ENCODE data around the gene KIF6.

Gene KIF6

DNA sequence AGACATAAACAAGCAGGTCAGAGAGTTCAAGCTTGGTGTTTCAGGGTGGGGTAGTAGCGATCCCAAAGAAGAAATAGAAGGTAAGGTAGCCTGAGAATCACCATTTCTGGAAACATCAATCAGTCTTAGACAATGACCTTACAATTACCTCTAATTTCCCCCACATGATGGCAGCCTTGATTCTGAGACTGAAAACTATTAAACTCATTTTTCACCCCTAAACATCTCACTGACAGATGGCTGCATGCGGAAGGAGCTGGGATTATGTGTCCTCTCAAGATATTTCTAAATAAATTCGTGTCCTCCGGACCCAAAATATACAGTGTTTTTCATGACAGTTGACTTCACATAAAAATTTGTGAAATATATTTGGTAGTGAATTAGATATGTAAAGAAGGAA is 61.0 kb downstream of the KIF6 start:
- DNase-seq (ENCODE audit: low read depth in 2 of 2): no peak

DNA sequence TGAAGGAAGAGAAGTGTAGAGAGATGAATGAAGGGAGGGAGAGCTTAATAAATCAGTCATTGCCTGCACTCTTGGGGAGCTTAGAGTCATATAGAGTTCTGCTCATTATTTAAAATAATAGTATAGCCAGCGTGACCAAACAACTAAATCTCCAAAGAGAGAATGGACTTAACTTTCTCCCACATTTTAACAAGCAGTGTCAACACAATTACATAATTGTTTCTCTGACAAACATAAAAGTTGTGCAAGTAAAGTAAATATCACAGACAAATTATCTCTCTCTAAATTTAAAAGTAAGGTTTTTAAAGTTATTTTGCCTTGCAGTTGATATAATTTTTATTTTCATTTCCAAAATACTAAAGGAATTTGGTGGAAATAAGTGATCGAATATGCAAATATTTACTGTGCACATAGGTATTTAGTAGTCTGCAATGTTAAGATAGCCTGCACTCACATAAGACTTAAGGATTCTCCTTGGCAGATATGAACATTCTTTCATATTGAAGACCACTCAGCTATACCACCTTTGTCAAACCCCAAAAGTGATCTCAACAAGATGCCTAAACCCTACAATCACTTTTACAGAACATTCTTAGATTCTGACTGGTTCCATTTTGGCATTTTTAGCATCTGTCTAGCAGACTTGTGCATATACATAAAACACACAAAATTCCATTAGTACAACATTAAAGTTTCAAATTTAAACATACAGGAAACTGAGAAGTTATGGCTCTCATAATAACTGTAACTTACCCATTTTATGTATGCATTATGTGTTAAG is 67.7 kb downstream of the KIF6 start:
- DNase-seq (ENCODE audit: low read depth in 2 of 2): no peak

DNA sequence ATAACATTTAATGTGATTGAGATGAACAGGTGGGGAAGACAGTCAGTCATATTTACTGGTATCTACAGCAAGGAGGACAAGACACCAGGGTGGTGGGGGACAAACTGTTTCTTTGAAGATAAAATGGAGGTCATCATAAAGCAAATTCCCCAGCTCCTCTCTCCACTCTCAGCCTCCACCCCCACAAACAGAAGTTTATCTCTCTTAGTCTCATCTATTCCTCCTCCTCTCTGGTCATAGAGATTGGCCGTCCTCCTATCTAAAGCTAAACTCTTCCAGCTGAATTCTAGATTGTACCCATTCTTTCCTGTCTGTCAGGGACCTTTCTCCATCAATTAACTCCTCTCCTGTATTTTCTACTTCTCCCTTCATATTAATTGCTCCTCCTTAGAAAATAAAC is 71.1 kb downstream of the KIF6 start:
- no peak for DNase-seq (ENCODE audit: low read depth in 2 of 2)

DNA sequence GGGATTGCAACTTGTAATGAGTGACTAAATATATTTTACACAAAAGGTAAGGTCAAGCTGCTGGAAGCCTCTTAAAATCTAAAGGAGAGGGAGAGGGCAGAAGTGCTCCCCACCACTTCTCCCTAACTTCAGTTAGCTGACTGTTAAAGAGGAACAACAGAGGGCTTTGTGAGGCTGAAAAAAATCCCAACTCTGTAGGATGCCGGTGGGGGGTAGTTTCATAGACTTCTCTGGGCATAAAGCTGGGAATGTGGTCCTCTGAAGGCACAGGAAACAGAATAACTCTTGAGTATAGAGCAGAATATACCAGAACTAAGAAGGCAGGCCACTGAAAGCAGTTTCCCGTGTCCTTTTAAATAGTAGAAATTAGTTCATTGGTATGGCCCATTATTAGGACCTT is 71.6 kb downstream of the KIF6 start:
- DNase-seq (ENCODE audit: low read depth in 2 of 2): no peak

DNA sequence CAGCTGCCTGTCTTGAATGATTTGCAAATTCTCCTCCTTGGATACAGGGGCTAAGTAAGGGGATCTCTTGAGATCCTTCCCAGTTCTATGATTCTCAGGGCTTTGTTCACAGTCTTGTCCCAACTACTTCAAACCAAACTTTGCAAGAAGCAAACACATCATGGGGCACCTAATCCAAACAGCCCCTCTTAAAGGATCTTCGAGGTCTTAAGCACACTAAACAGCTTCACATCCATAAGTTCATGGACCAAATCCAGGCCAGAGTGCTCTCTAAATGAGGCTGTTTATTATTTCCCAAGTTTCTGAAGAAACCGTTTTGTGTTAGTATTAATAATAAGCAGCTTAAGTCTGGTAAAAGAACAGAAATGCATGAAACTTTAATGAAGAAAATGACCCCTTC is 75.2 kb downstream of the KIF6 start:
- no peak for DNase-seq (ENCODE audit: low read depth in 2 of 2)

DNA sequence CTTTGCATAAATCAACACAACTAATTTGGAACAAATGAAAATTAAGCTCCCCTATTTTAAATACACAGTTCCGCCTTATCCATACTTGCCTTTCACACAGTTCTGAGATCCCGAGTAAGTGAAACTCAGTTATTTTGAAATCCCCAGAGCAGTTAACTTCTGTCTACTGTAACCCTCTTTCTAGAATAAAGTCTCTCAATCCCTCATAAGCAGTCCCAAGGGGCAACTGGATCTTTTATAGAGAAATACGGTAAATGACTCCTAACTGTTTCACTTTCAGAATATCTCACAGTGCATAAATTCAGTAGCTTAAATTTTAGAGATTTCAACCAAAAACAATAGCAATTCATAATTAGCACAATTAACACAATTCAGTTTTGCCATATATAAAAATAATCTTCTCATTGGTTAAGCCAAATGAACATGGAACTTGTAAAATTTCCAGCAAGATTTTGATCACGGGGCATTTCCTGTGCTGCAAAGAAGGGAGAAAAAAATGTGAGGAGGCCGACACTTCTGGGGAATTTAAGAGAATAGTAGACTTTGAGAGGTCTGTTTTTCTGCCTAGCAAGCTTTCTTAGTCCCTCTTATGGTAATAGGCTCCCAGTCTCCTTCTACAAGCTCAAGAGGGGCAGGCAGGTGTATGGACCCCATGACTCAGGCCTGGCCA is 78.3 kb downstream of the KIF6 start:
- DNase-seq (ENCODE audit: low read depth in 2 of 2): no peak

DNA sequence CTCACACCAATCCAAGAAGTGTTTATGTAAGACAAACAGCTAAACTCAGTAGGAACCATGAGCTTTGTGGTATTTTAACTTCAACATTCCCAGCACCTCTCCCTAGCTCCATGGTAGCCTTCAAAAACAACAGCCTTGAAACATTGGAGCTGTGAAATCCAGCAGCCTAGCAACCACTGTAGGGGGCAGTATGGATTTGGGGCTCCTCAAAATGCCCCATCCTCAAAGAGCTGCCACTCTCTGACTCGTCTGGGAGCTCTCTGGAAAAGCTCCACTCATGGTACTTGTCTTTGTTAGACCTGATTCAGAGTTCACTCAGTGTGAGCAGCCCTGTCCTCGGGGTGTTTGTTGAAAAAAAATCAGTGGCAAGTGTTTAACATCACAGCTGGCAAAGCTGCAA is 82.9 kb downstream of the KIF6 start:
- DNase-seq (ENCODE audit: low read depth in 2 of 2): no peak

DNA sequence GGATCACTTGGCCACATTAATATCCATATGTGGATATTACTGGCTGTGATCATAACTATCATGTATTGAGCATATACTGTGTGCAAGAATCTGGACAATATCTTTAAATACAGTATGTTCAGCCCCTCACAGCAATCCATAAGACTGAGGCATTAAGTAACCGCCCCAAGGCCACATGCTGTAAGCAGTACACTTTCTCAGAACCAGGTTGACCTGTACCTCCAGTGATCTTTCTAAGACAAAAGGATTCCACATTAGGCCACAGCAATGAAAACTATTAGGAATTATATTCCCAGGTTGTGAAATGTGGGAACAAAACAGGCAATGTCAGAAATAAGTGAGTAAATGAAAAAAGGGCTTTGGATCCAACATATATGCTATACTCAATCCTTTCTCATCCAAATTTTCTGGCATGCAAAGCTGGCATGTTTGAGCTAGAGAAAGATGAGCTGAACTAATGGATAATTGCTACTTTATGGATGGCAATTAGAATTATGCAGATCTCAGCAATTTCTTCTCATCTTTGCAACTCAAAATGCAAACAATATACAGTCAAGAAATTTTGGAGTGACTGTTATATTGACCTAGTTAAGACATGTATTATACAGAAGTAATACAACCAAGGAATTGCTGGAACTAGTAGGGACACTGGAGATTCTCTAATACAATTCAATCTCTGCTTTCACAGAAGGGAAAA is 86.9 kb downstream of the KIF6 start:
- DNase-seq (ENCODE audit: low read depth in 2 of 2): no peak

DNA sequence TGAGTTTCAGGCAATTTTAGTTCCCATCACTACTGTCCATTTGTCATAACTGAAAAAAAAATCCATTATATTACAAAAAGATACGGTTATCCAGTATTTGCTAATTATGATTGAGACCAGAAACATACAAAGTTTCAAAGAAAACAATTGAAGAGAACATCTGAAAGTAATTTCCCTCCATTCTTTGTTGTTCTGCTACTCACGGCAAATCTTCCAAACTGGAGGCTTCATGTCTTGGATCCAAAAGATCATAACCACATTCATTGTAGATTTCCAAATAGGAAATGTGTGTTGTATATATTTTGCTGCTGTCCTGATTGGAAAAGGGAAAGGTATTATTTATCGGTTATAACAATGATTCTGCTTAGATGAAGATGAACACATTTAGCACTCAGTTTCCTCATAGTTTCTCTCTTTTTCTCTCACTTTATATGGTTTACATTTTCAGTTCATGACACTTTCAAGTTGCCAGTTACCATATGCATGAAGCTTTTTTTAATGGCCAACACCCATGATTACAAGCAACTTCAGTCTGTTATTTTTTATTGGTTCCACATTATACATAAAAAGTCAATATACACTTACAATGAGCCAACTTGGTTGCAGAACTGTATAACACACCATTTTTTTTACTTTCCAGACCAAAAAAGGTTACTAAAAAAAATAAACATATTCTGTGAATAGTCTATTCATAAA is 90.4 kb downstream of the KIF6 start:
- DNase-seq (ENCODE audit: low read depth in 2 of 2): no peak

DNA sequence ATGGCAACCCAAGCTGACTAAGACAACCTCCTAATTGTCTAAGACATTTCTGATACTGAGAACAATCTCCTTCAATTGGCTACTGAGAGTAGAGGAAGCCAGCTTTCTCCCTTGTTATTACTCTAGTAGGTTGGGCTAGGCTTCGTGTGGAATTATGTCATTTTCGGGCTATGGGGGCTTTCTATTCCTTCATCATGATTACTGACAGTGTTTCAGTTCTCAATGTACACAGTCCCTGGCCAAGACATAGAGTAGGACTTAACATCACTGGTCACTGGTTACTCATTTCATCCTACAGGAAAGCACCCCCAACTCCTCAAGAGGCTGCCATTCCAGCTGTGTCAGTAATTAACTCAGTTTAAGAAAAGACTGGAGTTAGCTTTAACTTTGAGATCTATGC is 100.0 kb downstream of the KIF6 start:
- DNase-seq (ENCODE audit: low read depth in 2 of 2): no peak

DNA sequence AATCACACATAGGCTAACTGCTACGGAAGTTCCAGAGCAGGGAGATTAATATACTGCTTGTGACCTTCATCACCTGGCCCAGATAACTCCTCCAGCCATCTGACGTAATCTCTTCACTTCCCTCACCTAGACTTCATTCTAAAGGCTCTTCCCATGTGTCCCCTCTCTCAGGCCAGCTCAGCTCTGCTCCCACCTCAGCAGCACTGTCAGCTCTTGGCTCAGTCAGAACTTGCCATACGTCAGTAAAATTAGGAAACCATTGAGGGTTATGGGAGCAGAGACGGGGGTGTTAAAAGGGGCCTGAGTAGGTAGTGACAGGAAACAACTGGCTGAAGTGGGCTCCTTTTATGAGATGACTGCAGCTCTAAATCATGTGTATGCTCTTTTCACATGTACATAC is 101.5 kb downstream of the KIF6 start:
- no peak for DNase-seq (ENCODE audit: low read depth in 2 of 2)

DNA sequence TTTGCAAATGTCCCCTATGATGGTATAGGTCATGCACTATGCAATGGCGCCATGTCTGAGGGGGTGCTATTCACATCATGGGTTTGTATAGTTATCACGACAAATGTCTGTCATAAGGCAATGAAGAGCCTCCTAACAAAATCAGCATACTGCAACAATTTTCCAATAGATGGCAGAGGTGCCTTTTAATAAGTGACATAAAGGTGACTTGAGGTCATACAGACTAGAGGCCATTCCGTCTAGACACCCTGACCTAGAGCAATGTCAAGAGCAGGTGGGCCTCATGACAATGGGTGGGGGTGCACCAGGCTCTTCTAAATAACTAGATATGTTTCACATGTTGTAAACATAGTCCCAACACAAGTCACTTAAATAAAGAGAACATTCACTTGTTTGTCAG is 107.7 kb downstream of the KIF6 start:
- no peak for DNase-seq (ENCODE audit: low read depth in 2 of 2)

DNA sequence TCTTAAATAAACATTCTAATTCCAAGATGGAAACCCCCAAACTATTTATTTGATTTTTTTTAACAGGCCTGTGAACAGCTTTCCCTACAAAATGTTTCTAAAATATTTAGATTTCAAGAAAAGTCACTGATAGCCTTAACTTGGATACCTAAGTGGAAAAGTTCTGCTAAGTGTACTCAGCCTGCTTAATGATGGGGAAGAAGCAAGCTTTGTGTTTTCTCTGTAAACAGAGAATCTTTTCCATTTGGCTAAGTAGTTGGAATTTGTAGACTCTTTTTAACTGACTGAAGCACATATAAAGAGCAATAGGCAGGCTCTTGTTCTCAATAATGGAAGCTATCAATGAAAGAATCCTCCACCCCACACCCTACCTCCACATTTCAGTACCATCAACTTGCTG is 108.2 kb downstream of the KIF6 start:
- DNase-seq (ENCODE audit: low read depth in 2 of 2): no peak

DNA sequence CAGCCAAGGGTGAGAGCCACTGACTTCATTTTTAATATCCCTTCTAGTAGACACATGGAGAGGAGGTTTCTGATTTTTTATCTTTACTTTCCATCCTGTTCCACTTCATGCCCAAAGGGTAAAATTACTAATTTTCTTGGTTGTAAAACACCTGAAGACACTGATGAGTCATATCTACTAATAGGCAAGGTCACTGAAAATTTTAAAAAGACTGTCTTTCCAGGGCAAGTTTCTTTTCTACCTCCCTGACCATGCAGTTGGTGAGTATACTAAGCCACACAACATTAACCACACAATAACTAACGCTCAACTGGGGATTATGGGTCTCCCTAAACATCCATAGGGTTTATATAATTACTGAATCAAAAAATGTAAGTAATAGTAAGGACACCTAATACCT is 109.6 kb downstream of the KIF6 start:
- DNase-seq (ENCODE audit: low read depth in 2 of 2): no peak

DNA sequence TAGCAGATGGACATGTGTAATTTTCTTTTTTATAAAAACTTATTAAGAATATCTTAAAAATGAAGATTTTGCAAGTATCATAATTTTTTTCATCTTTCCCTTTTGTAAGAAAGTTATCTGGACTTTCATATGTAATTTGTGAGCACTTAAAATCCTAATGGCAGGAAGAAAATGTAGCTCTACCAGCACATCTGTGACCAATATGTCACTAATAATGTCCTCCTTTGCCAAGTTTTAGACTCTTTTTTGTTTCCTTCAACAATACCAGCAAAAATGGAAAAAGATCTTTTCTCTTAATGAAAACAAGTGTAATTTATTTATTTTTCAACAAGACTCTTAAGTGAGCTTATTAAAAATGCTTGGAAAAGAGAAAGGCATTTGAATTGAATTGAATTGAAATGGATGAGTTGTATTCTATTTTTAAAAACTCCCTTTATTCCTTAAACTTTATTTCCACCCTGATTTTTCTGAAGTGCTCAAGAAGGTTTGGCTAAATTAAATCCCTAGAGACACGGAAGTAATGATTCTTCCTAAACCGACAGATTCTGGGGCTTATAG is 110.7 kb downstream of the KIF6 start:
- no peak for DNase-seq (ENCODE audit: low read depth in 2 of 2)

DNA sequence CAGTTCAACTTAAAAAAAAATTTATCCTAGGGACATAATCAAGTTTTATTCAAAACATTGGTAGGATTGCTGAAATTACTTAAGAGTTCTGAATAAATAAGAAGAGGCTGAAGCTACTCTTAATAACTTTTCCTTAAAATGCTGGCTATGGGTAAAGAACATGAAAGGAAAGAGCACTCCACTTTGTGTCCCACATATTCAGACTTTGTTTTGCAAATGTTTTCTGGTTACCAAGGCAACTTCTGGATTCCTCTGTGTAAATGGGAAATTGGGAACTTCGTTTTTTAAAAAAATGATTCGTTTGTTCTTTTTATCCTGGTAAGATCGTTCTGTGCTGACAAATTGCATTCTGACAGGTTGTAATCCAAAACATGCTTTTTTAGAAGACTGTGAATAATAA is 115.0 kb downstream of the KIF6 start:
- DNase-seq (ENCODE audit: low read depth in 2 of 2): no peak

DNA sequence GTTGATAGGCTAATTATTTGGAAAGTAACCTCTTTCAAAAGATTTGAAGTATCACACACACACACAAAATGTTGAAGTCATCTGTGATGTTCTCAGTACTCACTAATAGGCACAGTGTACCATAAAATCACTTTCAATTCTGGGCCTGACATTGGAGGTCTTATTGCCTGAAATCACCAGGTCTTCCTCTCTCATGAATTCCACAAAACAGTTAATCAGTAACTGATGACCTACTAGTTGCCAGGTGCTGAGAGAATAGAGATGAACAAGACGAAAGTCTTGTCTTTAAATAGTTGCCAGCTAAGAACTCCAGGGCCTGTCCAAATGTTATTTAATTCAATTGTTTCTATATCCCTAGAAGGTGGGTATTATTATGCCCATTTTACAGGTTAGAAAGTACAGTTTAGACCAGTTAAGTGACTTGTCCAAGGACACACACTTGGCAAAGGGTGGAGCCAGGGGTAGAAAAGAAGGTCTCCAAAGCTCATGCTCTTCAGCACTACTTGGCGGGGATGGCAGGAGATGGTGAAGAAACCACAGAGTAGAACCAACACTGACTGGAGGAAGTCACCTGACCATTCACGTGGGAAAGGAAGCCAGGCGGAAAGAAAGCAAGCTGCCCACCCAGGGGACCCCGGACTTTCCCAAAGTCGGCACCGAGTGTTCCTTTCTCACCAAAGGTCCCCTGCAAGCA is 116.4 kb downstream of the KIF6 start:
- no peak for DNase-seq (ENCODE audit: low read depth in 2 of 2)

DNA sequence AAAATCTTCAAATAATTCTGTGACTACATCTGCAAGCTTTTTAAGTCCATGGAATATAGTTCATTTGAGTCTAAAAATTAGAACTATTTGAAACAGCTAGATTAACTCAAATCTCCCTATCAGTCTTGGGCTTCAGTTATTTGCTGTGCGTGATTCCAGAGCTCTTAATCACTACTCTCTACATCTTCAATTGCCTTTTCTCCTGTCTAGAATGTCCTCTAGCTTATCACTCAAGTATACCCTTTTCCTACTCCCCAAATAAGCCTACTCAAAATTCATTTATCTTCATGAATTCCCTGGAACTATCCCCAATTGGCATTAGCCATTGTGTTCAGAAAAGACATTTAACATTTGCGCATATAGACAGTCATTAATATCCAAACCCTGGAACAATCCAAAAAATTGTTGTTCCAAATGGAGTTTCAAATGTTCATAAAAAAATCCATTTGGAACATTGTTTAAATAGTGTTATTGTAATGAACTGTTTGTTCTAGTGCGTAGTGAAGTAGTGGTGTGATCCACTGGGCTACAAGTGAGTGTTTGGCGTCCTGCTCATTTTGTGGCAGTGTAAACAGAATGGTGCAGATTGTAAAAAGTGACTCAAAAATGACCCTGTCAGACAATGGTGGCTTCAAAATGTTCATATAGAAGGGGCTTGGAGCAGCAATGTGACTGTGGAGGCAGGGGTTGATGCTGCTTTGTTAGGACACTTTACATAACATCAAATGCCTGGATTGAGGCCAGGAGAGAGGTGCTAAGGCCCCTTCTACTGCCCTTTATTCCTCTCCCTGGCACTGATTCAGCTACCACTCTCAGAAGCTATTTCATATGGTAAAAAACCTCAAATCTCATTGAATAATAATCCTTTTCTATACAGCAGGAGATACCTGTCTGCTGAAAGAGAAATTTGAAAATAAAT is 122.3 kb downstream of the KIF6 start:
- no peak for DNase-seq (ENCODE audit: low read depth in 2 of 2)

DNA sequence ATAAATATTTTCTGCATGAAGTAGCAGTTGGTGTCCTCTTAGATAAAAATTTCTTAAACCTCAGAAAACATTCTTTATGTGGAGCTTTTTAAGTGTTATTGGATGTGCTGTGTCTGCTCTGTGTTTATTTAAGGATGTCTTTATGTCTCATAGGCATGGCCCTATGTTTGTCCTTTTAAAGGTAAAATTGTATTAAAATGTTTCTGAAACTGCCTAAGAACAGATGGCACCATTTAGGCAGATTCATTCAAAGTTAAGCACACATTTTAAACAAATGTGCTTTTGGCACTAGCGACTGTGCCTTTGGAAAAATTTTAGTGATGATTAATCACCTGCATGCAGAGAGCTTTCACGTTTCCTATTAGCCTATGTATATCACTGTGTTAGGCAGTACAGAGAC is 125.2 kb downstream of the KIF6 start:
- no peak for DNase-seq (ENCODE audit: low read depth in 2 of 2)

DNA sequence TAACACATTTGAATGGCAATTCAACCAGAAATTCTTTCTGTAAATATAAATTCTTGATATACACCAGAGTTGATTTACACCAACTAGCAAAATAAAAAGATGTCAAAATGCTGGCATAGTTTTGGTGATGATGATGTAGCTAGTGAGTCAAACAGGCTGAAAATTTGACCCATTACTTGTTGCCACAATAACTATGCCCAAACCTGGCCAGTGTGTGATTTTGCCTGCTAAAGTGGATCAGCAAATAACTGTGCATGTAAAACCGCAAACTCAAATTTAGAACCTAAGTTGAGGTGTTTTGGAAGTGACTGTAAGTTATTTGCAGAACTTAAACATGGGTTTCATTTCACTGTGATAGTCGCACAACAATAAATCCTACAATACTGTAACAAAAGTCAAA is 125.9 kb downstream of the KIF6 start:
- no peak for DNase-seq (ENCODE audit: low read depth in 2 of 2)

DNA sequence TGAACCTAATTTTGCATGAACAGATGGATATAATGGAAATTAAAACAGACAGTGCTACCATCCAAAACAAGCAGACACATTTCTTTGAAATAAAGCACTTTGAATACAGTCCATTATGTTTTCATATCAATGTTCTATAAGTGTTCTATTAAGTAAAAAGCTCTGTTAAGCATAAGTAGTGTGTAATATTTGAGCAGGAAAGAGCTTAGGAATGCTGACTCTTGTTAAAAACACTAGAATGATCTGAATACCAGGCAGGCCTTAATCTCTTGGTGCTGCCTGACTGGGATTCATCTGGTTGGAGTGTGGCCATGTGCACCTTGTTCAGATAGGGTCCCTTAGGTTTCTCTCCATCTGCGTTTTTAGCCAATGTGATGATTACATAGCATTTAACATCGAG is 130.9 kb downstream of the KIF6 start:
- DNase-seq (ENCODE audit: low read depth in 2 of 2): no peak

Data from activated CD4-positive, alpha-beta T cell treated with anti-CD3 and anti-CD28 coated beads for 24 hours (primary cell).